HG02884 (cell line): ENCODE data around the gene KIAA0825.

Source experiments
- ATAC-seq: cut with Tn5 transposase; IDR thresholded peaks from one replicate; pipeline ENCODE4 v1.9.1; 2021; ENCODE audit warnings: mild to moderate bottlenecking, moderate library complexity; ENCODE audit not compliant: unreplicated experiment

The KIAA0825 gene, protein sequence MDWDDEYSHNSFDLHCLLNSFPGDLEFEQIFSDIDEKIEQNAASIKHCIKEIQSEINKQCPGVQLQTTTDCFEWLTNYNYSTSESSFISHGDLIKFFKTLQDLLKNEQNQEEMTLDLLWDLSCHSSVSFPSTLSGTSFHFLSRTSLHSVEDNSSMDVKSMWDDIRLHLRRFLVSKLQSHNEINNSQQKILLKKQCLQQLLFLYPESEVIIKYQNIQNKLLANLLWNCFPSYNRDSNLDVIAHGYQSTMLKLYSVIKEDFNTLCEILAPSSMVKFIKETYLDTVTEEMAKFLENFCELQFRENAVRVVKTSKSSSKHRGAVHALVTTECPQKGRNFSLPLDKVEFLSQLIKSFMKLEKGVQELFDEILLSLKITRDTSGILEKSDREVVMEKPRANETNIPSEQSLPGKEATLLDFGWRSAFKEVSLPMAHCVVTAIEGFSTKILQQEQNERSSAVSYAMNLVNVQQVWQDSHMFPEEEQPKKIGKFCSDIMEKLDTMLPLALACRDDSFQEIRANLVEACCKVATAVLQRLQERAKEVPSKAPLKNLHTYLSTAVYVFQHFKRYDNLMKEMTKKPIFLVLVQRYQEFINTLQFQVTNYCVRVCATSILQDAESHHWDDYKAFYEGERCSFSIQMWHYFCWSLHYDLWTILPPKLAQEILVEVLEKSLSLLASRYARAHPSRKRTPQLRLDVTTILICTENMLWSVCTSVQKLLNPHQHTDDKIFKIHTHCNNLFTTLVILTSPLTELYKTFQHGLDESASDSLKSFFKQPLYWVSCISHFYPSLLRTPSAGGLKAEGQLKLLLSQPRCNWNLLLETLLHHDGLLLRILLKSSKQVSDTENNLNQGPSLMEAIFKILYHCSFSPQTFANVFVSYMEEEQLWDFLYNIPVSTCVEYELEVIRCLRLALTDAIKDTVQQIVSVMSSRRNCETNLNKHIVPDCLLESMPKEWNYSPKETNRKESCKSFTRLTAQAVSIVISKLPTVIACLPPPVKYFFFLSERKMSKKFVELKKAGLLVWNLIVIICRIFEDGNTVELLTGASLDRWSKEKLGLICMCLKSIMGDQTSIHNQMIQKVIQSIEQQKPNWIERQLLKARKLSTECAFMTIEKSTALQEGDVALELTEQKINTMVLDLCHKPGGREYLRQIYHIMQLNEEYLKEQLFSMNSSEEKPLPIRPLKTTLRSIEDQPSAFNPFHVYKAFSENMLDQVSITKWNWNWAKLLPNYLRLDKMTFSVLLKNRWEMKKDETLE (N-terminal part only)

DNA sequence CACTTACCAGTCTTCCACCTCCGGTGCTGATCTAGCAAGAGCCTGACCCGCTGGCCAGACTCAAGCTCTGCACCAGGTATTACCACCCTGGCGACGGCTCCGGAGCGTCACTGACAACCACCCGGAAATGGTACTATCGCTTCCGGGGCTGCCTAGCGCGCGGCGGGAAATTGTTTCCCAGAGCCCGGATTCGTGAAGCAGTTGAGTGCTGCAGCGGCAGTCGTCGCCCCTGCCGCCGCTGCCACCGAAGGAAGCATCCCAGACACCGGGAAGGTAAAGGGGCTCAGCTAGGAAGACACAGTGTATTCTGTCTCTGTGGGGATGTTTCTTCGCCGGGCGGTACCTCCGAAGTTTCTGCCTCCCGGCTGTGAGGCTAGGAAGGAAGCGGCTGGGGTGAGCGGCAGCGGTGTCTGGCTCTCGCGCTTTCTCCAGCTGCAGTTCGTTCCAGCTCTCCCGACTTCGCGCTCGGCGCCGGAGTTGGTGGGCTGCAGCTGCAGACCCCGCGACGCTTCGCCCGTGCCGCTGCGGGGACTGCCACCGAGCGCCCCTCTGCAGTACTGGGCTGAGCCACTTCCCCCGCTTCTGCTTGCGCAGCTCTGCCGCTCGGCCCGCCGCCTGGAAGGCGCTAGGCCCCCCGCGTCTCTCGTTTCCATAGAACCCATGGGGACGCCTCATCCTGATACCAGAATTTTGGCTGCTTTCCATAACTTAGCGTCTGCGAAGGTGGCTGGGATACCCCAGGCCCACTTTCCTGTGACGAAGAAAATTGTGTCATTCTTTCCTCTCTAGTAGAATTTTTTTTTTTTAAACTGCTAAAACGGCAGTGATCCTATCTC lies at the start of gene KIAA0825, which contains the start of gene SLF1:
Gene KIAA0825, minus strand, starts transcription at position 112 of the 836 bp plus-strand sequence. CDS start 81,478 bp downstream, outside the sequence.
Gene SLF1, plus strand, starts transcription at position 177 of the 836 bp plus-strand sequence. CDS start 10,142 bp downstream, outside the sequence.
- ATAC-seq, result peak; percentile 93

DNA sequence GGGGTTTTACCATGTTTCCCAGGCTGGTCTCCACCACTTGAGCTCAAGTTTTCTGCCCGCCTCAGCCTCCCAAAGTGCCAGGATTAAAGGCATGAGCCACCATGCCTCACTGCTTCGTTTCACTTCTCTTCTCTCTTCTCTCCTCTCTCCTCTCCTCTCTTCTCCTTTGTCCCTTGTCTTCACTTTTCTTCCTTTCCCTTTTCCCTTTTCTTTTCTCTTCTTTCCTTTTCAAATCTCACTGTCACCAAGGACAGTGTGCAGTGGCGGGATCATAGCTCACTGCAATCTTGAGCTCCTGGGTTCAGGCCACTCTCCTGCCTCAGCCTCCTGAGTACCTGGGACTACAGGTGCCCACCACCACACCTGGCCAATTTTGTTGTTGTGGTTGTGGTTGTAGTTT lies 49.5 kb upstream of the KIAA0825 start:
- no peak for ATAC-seq

DNA sequence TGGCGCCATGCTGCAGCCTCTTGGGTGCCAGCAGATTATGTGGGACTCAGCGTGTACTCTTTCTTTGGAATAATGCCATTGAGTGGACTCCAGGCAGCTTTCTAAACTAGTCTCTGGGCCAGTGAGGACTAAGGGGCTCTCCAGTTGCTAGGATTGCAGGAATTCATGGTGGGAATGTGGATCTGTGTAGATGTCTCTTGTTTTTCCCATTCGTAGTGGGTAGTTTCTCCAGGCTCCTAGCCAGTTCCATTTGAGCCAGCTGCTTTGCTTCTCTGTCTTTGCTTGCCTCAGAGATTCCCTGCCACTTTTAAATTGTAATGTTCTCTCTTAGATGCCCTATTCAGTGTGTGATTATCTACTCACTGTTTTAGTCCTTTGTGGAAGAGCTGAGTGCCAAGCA lies 42.7 kb upstream of the KIAA0825 start:
- no peak for ATAC-seq

DNA sequence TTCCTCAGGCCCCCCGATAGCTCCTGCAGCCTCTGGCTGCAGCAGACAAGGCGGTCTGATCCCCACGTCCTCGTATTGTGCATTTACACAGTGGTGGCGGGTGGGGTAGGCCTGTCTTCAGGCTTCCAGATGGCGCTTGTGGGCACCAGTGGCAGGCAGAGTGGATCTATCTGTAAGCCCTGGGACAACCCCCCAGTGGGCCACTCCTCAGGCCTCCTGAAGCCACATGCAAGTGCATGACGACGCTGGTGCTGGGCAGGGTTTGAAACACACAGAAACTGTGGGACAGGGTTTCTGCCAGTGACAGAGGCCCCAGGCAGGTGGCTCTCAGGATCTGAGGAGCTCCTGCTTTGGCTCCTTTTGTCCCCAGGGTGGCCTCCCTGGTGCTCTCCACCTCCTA lies 42.1 kb upstream of the KIAA0825 start:
- ATAC-seq, result no peak

DNA sequence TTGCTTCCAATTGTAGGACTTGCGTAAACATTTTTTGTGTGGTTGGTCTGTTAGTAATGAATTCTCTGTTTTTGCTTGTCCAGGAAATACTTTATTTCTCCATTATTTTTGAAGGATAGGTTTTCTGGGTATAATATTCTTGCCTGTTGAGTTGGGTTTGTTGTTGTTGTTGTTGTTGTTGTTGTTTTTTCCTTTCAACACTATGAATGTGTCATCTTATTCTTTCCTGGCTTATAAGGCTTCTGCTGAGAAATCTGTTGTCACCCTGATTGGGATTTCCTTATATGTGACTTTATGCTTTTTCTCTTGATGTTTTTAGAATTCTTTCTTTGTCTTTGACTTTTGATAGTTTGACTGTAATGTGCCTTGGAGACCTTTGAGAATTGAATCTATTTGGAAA lies 39.9 kb upstream of the KIAA0825 start:
- ATAC-seq, result no peak

DNA sequence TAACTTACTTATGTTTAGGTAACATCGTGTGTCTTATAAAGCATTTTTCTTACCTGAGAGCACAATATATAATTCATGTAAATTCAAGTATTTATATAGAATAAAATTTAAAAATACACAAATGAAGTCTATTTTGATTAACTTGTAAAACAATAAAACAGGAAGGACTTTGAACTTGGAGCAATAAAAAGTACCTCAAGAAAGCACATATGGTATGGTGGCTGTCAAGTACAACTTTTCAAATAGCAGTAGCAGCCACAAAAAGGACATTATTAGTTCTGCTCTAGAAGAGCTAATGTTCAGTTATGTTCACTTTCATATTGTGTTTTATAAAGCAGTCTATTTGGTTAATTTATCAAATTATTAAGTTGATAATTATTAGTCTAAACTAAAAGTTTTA lies 31.5 kb upstream of the KIAA0825 start:
- no peak for ATAC-seq

DNA sequence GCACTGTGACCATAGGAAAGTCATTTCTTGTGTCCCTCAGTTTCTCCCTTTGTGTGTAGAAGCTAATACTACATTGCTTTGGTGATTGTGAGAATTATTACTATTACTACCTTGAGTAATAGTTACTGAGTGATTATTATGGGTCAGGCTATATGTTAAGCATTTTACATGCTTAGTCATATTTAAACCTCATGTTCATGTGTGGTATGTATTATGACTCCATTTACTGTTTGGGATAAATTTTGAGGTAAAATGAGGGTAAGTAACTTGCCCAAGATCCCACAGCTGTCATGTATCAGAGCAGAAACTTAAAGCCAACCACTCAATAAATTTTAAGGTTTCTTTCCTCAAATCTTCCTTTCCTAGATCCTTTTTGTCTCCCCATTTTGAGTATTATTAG lies 28.4 kb upstream of the KIAA0825 start:
- no peak for ATAC-seq

DNA sequence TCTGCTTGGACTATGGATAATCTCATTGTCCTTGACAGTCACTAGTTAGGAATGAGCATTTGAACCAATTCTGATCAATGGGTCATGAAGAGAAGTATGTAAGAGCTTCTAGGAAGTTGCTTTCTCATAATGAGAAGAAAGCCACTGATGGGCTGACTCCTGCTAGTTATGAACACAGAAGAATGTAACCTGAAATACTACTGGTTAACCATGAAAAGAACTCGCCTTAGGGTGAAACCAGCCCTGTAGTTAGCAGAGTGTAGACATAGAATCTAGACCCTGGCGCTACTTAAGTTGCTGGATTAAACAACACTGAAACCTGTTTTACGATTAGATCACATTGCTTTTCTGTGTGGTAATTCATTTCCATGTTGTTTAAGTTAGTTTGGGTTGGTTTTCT lies 26.6 kb upstream of the KIAA0825 start:
- ATAC-seq, result no peak

DNA sequence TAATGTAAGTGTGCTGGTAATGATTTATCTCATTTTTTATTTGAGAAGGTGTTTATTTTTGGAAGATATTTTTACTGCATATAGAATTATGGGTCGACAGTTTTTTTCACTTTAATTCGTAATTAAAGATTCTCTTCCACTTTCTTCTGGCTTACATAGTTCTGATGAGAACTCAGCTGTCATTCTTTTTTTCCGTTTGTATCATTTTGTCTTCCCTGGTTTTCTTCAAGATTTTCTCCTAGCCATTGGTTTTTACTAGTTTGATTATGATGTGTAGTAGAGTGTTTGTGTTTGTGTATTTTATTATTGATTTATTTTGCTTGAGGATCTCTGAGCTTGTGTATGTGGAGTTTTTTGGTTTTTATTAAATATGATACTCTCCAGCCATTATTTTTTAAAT lies 21.8 kb upstream of the KIAA0825 start:
- ATAC-seq, result no peak

DNA sequence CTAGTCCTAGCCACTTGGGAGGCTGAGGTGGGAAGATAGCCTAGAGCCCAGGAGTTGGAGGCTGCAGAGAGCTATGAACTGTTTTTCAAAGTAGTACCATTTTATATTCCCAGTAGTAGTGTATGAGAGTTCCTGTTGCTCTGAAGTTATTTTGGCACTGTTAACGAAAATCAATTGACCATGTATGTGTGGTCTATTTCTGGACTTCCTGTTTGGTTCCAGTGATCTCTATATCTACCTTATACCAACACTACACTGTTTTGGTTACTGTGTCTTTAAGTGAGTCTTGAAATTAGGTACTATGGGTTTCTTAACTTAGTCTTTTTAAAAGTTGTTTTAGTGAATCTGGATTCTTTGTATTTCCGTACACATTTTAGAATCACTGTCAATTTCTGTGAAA lies 13.6 kb upstream of the KIAA0825 start:
- ATAC-seq, result peak; percentile 99

DNA sequence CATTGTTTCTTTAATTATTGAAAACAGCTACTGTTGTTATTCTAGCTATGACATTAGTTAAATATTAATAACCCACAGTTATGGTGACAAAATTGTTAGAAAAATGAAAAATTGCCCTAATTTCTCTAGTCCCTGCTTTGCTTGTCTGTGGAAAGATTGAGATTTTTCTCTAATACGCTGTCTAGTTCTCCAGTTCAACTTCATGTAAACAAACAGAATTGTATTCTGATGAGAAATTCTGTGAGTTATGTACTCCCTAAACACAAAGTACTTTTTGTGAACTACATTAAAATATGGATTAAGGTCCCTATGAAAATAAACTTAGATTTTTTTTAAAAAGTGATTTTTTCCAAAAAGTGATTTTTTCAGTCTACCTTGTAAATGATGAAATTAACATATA lies 8.8 kb upstream of the KIAA0825 start:
- no peak for ATAC-seq

DNA sequence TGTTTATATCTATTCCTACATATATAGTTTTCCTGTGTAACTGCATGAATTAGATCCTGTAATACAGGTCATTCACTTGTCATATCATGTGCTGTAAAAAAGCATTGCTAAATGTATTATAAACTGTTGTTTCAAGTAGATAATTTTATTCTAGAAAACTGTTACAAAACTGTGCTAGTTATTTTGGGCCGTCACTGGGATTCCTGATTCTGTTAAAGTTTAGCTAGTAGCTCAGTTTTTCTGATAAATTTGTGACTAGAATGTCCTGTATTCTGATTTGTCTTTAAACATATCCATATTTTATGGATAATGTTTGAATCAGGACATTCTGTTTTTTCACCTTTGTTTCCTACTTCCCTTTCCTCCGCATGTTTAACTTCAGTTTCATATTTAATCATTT lies 5.5 kb upstream of the KIAA0825 start:
- no peak for ATAC-seq

DNA sequence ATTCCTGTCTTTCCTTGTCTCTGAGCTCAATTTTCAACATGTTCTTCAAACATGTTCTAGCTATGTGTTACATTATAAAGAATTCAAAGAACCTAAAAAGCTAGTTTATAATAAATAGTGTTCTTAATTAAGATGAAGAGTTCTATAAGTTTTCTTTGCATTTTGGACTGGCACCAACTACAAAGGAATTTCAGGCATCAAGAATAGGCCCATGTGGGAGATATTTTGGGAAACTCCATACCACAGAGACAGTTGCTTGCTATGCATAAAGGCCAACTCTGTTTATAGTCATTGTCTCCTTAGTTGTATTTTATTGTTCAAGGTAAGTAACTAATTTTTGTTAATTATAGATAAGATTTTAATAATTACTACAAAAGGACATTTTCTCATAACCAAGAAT lies 4.6 kb upstream of the KIAA0825 start:
- ATAC-seq, result no peak

DNA sequence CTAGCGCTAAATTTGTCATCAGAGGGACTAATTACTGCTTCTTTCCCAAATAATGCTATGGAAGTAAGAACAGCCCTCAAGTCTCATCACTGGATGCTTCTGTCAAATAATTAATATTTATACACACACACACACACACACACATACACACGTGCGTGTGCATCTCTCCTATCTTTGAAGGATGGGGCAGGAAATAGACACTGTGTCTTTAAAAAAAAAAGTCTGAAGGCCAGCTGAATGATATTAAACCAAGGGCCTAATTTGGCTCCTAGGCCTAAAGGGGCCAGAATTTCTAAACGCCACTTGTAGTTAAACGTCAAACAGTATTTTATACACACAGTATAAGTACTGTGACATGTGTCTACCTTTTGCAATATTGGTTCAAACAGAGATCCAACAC lies 3.4 kb upstream of the KIAA0825 start:
- ATAC-seq, result no peak

DNA sequence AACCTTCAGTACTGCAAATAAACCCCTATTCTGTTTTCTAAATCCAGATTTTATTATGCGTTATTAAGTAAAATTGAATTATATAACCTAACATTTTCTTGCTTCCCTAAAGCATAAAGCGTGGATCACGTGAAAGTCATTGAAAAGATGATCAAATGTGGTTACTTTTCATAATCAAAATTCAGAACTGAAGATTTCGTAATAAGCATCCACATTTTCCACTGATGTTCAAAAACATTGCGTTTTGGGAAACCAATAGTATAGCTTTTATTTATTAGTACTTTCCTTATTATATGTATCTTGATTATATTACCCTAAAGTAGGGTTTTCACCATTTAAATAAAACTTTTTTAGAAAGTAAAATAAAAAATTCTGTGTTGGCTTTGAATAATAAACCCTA lies 1.9 kb upstream of the KIAA0825 start:
- no peak for ATAC-seq

DNA sequence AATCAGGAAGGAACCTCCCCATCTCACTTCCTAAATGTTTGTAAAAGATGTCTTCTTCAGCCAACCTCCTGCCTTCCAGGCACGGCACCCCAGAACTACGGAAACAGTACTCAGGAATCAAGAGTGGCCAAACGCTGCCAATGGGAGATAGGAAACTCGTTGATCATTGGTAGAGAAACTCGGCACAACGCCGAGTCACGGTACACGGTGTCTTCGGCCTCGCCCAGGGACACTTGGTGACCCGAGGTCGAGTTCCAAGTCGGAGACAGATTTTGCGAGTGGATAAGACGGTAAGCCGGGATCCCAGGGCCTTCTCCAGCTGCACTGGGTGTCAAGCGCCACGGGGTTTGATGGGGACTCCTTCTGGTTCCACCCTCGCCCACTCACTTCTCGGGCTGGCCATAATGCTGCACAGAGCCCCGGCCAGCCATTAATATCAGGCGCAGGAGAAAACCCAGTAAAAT lies 343 bp downstream of the KIAA0825 start:
- ATAC-seq, result peak; percentile 29

DNA sequence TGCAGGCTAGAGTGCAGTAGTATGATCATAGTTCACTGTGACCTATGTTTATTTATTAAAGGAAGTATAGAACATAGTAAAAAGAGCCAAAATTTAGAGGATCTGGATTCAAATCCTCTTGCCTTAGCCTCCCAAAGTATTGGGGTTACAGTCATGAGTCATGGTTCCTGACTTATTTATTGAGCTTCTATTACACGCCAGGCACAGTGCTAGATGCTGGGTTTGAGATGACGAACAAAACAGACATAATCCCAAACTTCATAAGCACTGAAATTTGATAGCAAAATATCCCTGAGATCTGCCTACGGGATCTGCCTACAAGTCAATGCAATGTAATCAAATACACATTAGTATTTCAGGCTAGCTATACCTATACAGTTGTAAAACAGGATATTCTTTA lies 2.5 kb downstream of the KIAA0825 start:
- ATAC-seq, result no peak

DNA sequence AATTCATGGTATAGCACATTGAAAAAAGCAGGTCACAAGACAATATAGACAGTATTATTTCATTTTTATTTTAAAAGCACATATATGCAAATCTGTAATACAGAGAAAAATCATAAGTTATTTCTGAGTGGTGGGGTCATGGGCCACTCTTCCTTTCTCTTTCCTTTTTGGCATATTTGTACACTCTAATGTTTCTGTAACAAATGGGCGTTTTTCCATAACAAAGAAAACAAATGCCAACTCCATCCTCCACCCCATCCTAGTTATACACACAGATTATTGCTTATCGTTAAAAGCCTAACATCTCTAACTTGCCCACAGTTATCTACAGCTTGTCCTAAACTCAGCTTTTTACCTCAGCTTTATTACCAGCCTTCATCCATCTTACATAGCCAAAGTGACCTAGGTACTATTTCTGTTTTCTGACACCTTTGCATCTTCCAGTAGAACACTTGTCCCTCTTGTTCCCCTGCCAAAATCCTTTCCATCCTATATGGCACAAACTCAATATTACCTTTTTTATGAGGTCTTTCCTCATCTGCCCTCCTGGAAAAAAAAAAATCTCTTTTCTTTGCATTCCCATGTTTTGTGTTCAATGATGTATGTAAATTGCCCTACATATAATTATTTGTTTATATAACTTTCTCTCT lies 4.1 kb downstream of the KIAA0825 start:
- no peak for ATAC-seq

DNA sequence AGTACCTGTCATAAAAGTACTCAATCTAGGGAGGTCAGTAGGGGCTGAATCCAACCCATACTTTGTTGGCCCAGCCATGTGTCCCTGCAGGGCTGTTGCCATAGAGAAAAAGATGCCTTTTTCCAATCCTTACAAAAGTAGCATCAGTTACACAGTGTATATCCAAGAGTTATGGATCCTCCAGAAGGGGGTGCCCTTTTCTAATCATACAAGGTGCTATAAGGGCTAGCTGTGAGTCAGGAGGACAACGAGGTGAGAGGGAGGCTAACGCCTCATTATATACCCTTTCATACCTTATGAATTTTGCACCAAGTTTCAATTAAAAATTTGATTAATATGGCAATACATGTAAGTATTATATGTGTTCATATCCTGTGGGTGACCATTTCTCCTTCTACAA lies 4.8 kb downstream of the KIAA0825 start:
- ATAC-seq, result no peak
